ENCODE results near the gene C1orf21. TPM values are rescaled to one million over a fixed set of nuclear protein-coding genes. Genes with fewer than 3 reads are reported as not detected.

The C1orf21 gene
- total RNA-seq, 1 experiment from 2014 or later, result 0.15 TPM

GRCh38 chr1:184552446-184552845 is 165.6 kb downstream of the C1orf21 start:
- CTCF ChIA-PET, result interaction anchor here (0.5 kb wide), 1 partner anchor 50 kb away, joined by 6 read pairs; no protein-coding TSS in a partner anchor
- no TSS peak for BruUV-seq (replicated peaks)
- no peak for TF ChIP-seq POLR2AphosphoS5 (IDR thresholded peaks at IDR 0.05; ENCODE audit: low read depth, low read length)
- TF ChIP-seq, protein P1, sequence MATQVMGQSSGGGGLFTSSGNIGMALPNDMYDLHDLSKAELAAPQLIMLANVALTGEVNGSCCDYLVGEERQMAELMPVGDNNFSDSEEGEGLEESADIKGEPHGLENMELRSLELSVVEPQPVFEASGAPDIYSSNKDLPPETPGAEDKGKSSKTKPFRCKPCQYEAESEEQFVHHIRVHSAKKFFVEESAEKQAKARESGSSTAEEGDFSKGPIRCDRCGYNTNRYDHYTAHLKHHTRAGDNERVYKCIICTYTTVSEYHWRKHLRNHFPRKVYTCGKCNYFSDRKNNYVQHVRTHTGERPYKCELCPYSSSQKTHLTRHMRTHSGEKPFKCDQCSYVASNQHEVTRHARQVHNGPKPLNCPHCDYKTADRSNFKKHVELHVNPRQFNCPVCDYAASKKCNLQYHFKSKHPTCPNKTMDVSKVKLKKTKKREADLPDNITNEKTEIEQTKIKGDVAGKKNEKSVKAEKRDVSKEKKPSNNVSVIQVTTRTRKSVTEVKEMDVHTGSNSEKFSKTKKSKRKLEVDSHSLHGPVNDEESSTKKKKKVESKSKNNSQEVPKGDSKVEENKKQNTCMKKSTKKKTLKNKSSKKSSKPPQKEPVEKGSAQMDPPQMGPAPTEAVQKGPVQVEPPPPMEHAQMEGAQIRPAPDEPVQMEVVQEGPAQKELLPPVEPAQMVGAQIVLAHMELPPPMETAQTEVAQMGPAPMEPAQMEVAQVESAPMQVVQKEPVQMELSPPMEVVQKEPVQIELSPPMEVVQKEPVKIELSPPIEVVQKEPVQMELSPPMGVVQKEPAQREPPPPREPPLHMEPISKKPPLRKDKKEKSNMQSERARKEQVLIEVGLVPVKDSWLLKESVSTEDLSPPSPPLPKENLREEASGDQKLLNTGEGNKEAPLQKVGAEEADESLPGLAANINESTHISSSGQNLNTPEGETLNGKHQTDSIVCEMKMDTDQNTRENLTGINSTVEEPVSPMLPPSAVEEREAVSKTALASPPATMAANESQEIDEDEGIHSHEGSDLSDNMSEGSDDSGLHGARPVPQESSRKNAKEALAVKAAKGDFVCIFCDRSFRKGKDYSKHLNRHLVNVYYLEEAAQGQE (IDR thresholded peaks at IDR 0.05; ENCODE audit: insufficient read depth in 1 of 2, low read depth in 2 of 2, low read length in 1 of 2), result no peak
- TF ChIP-seq SIN3A (IDR thresholded peaks at IDR 0.05; ENCODE audit: borderline replicate concordance, insufficient read depth, low read depth, low read length), result no peak
- no peak for TF ChIP-seq TCF7L2 (IDR thresholded peaks at IDR 0.05; ENCODE audit: low read depth, low read length)
- TF ChIP-seq CTCF (IDR thresholded peaks at IDR 0.05), result no peak

GRCh38 chr1:184553845-184554244 is 167.0 kb downstream of the C1orf21 start:
- Histone ChIP-seq H3K4me3 (ENCODE audit: low read depth in 2 of 2, low read length in 2 of 2) (no peak overlapping the region), H3K27me3 (ENCODE audit: control insufficient read depth, insufficient read depth, low read length) (no peaks in the 10 kb centered on the region), H3K27ac (ENCODE audit: low read length) (no peak overlapping the region), H3K9me3 (ENCODE audit: control insufficient read depth, insufficient read depth, low read depth, low read length) (no peaks in the 10 kb centered on the region), H3K4me1 (ENCODE audit: control insufficient read depth, insufficient read depth, low read length) (no peaks in the 10 kb centered on the region), H3K36me3 (ENCODE audit: control insufficient read depth, insufficient read depth, low read length) (no peaks in the 10 kb centered on the region)
- DNase-seq (ENCODE audit: low read depth, low spot score) (no peak), ATAC-seq (no peak)
- intact Hi-C loops (cut with micrococcal nuclease; ENCODE audit: unreplicated experiment) (no loop called here), in situ Hi-C loops (cut with HindIII; ENCODE audit: low pct_unique_long_range_greater_than_20kb, low sequenced_read_pairs) (no loop called here)
- CTCF ChIA-PET, result no interaction called here
- POLR2A ChIA-PET, result no interaction called here
- no peak for TF ChIP-seq CTCF (IDR thresholded peaks at IDR 0.05)
- TF ChIP-seq POLR2AphosphoS5 (IDR thresholded peaks at IDR 0.05; ENCODE audit: low read depth, low read length), result no peak
- TF ChIP-seq, protein P1 (IDR thresholded peaks at IDR 0.05; ENCODE audit: insufficient read depth in 1 of 2, low read depth in 2 of 2, low read length in 1 of 2), result no peak
- TF ChIP-seq SIN3A (IDR thresholded peaks at IDR 0.05; ENCODE audit: borderline replicate concordance, insufficient read depth, low read depth, low read length), result no peak
- no peak for TF ChIP-seq TCF7L2 (IDR thresholded peaks at IDR 0.05; ENCODE audit: low read depth, low read length)
- BruUV-seq (replicated peaks), result no TSS peak

More at GRCh38 chr1:184552446-184552845, 165.6 kb downstream of the C1orf21 start:
- intact Hi-C loops (cut with micrococcal nuclease; ENCODE audit: unreplicated experiment), result no loop called here
- Histone ChIP-seq H3K4me3 (ENCODE audit: low read depth in 2 of 2, low read length in 2 of 2) (no peak overlapping the region), H3K9me3 (ENCODE audit: control insufficient read depth, insufficient read depth, low read depth, low read length) (no peaks in the 10 kb centered on the region), H3K27me3 (ENCODE audit: control insufficient read depth, insufficient read depth, low read length) (no peaks in the 10 kb centered on the region), H3K36me3 (ENCODE audit: control insufficient read depth, insufficient read depth, low read length) (no peaks in the 10 kb centered on the region), H3K27ac (ENCODE audit: low read length) (no peak overlapping the region), H3K4me1 (ENCODE audit: control insufficient read depth, insufficient read depth, low read length) (no peaks in the 10 kb centered on the region)
- POLR2A ChIA-PET, result no interaction called here
- ATAC-seq (no peak), DNase-seq (ENCODE audit: low read depth, low spot score) (no peak)
- in situ Hi-C loops (cut with HindIII; ENCODE audit: low pct_unique_long_range_greater_than_20kb, low sequenced_read_pairs), result no loop called here

All from Panc1 (cell line).